ENCODE data around the gene SMG6.
A peak's percentile ranks its signal among the peaks of the same experiment; 100 is the strongest.

SMG6 gene

GRCh38 chr17:2138761-2139160, 164.8 kb downstream of the SMG6 start:
- POLR2A ChIA-PET: interaction anchor here (0.5 to 1.1 kb wide), 2 partner anchors 427 to 523 kb away, joined by 3 to 4 read pairs; no protein-coding TSS in a partner anchor
- CTCF ChIA-PET: interaction anchor here (0.7 to 3.0 kb wide), 7 partner anchors 17 to 469 kb away, joined by 3 to 12 read pairs (median 4); no protein-coding TSS in a partner anchor
- TF ChIP-seq ZNF701 (tag by site-specific recombination; IDR thresholded peaks at IDR 0.05): no peak
- peak; percentile 93 for TF ChIP-seq ZNF600 (tag by site-specific recombination; IDR thresholded peaks at IDR 0.05)
- TF ChIP-seq ZNF707 (tag by site-specific recombination; IDR thresholded peaks at IDR 0.05): no peak
- no peak for TF ChIP-seq ZNF596 (tag by site-specific recombination; IDR thresholded peaks at IDR 0.05)
- TF ChIP-seq ZNF174 (tag by site-specific recombination; IDR thresholded peaks at IDR 0.05): no peak
- no peak for TF ChIP-seq ZXDB (tag by site-specific recombination; IDR thresholded peaks at IDR 0.05)
- TF ChIP-seq ZNF16 (tag by site-specific recombination; IDR thresholded peaks at IDR 0.05; ENCODE audit: low read depth): no peak
- TF ChIP-seq, protein P1, sequence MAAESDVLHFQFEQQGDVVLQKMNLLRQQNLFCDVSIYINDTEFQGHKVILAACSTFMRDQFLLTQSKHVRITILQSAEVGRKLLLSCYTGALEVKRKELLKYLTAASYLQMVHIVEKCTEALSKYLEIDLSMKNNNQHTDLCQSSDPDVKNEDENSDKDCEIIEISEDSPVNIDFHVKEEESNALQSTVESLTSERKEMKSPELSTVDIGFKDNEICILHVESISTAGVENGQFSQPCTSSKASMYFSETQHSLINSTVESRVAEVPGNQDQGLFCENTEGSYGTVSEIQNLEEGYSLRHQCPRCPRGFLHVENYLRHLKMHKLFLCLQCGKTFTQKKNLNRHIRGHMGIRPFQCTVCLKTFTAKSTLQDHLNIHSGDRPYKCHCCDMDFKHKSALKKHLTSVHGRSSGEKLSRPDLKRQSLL (tag by site-specific recombination; IDR thresholded peaks at IDR 0.05): no peak
- peak; percentile 10; the same call in 1 of the 2 replicates for TF ChIP-seq ZNF146 (tag by site-specific recombination; IDR thresholded peaks at IDR 0.05)
- TF ChIP-seq ZNF19 (tag by site-specific recombination; IDR thresholded peaks at IDR 0.05; ENCODE audit: low read depth): 0 out of 2 replicates have a peak, but pooled peaks have one; percentile 8
- TF ChIP-seq PATZ1 (tag by site-specific recombination; IDR thresholded peaks at IDR 0.05): 0 out of 2 replicates have a peak, but pooled peaks have one; percentile 39
- TF ChIP-seq, protein P2, sequence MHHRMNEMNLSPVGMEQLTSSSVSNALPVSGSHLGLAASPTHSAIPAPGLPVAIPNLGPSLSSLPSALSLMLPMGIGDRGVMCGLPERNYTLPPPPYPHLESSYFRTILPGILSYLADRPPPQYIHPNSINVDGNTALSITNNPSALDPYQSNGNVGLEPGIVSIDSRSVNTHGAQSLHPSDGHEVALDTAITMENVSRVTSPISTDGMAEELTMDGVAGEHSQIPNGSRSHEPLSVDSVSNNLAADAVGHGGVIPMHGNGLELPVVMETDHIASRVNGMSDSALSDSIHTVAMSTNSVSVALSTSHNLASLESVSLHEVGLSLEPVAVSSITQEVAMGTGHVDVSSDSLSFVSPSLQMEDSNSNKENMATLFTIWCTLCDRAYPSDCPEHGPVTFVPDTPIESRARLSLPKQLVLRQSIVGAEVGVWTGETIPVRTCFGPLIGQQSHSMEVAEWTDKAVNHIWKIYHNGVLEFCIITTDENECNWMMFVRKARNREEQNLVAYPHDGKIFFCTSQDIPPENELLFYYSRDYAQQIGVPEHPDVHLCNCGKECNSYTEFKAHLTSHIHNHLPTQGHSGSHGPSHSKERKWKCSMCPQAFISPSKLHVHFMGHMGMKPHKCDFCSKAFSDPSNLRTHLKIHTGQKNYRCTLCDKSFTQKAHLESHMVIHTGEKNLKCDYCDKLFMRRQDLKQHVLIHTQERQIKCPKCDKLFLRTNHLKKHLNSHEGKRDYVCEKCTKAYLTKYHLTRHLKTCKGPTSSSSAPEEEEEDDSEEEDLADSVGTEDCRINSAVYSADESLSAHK (tag by site-specific recombination; IDR thresholded peaks at IDR 0.05): peak; percentile 56; the same call in 1 of the 2 replicates
- TF ChIP-seq ZNF670 (tag by site-specific recombination; IDR thresholded peaks at IDR 0.05; ENCODE audit: low read depth): no peak
- TF ChIP-seq ZNF214 (tag by site-specific recombination; IDR thresholded peaks at IDR 0.05; ENCODE audit: borderline replicate concordance): no peak; the same call in 1 of the 2 replicates
- no peak for TF ChIP-seq EGR2 (tag by site-specific recombination; IDR thresholded peaks at IDR 0.05; ENCODE audit: low read depth)
- peak; percentile 81 for TF ChIP-seq WT1 (tag by site-specific recombination; IDR thresholded peaks at IDR 0.05)
- TF ChIP-seq ZNF624 (tag by site-specific recombination; IDR thresholded peaks at IDR 0.05): no peak
- TF ChIP-seq, protein P3, sequence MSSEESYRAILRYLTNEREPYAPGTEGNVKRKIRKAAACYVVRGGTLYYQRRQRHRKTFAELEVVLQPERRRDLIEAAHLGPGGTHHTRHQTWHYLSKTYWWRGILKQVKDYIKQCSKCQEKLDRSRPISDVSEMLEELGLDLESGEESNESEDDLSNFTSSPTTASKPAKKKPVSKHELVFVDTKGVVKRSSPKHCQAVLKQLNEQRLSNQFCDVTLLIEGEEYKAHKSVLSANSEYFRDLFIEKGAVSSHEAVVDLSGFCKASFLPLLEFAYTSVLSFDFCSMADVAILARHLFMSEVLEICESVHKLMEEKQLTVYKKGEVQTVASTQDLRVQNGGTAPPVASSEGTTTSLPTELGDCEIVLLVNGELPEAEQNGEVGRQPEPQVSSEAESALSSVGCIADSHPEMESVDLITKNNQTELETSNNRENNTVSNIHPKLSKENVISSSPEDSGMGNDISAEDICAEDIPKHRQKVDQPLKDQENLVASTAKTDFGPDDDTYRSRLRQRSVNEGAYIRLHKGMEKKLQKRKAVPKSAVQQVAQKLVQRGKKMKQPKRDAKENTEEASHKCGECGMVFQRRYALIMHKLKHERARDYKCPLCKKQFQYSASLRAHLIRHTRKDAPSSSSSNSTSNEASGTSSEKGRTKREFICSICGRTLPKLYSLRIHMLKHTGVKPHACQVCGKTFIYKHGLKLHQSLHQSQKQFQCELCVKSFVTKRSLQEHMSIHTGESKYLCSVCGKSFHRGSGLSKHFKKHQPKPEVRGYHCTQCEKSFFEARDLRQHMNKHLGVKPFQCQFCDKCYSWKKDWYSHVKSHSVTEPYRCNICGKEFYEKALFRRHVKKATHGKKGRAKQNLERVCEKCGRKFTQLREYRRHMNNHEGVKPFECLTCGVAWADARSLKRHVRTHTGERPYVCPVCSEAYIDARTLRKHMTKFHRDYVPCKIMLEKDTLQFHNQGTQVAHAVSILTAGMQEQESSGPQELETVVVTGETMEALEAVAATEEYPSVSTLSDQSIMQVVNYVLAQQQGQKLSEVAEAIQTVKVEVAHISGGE (tag by site-specific recombination; conservative IDR thresholded peaks at IDR 0.05; ENCODE audit: low read depth): no peak
- TF ChIP-seq PBX3 (CRISPR knock-in tag; IDR thresholded peaks at IDR 0.05): no peak
- TF ChIP-seq SCRT2 (tag by site-specific recombination; IDR thresholded peaks at IDR 0.05): no peak
- peak; percentile 63; the same call in 1 of the 2 replicates for TF ChIP-seq PRDM1 (tag by site-specific recombination; IDR thresholded peaks at IDR 0.05)
- no peak for TF ChIP-seq ZSCAN5A (tag by site-specific recombination; IDR thresholded peaks at IDR 0.05)
- no peak for TF ChIP-seq ZBTB48 (tag by site-specific recombination; IDR thresholded peaks at IDR 0.05)
- no peak for TF ChIP-seq ZNF776 (tag by site-specific recombination; IDR thresholded peaks at IDR 0.05; ENCODE audit: borderline replicate concordance)
- no peak for TF ChIP-seq HOXD13 (CRISPR knock-in tag; IDR thresholded peaks at IDR 0.05; ENCODE audit: borderline replicate concordance)
- no peak for TF ChIP-seq ZNF248 (tag by site-specific recombination; IDR thresholded peaks at IDR 0.05)
- no peak for TF ChIP-seq ZNF184 (tag by site-specific recombination; IDR thresholded peaks at IDR 0.05)
- TF ChIP-seq ZNF777 (tag by site-specific recombination; IDR thresholded peaks at IDR 0.05; ENCODE audit: borderline replicate concordance): no peak

More at GRCh38 chr17:2138761-2139160, 164.8 kb downstream of the SMG6 start:
- Histone ChIP-seq H3K4me3 (ENCODE audit: low read depth, low read length) (no peak overlapping the region), H3K9me3 (ENCODE audit: control insufficient read depth, insufficient read depth, low read depth, low read length) (no peaks in the 10 kb centered on the region), H3K36me3 (ENCODE audit: control insufficient read depth in 2 of 2, insufficient read depth in 1 of 2, low read length in 2 of 2) (peaks cover 0 to 3% of the 10 kb centered on the region in 2 experiments; a peak in 1 of 3 replicates), H3K27ac (ENCODE audit: extremely low read depth, low read depth, low read length) (peak overlapping the region; percentile 37), H3K4me1 (ENCODE audit: control insufficient read depth, insufficient read depth, low read length) (peaks cover 25% of the 10 kb centered on the region)
